GM18517 (cell line): ENCODE measurements around the gene MACROH2A1.
"Not testable (repeated sequence)": the region's sequence is repeated elsewhere in the genome, so short reads cannot be mapped to it uniquely, and the experiment has no call there.

Experiments
- ATAC-seq: cut with Tn5 transposase; IDR thresholded peaks from one replicate; pipeline ENCODE4 v1.9.1; 2021; ENCODE audit warnings: mild to moderate bottlenecking, moderate library complexity; ENCODE audit not compliant: unreplicated experiment

MACROH2A1 gene

GRCh38 chr5:135379046-135379654 lies 19.9 kb downstream of the MACROH2A1 start:
- ATAC-seq, result no peak

GRCh38 chr5:135377751-135378680 lies 21.0 kb downstream of the MACROH2A1 start:
- no peak for ATAC-seq

GRCh38 chr5:135376961-135377624 lies 21.9 kb downstream of the MACROH2A1 start:
- ATAC-seq, result no peak

- no peak for ATAC-seq
Observed at GRCh38 chr5:135375040-135375793, 23.8 kb downstream of the MACROH2A1 start.

GRCh38 chr5:135373736-135374515 lies 25.1 kb downstream of the MACROH2A1 start:
- ATAC-seq, result no peak

GRCh38 chr5:135372654-135373381 lies 26.2 kb downstream of the MACROH2A1 start:
- ATAC-seq, result no peak

- no peak for ATAC-seq
Observed at GRCh38 chr5:135371622-135372232, 27.3 kb downstream of the MACROH2A1 start.

- no peak for ATAC-seq
Observed at GRCh38 chr5:135369952-135370351, 29.1 kb downstream of the MACROH2A1 start.

- no peak for ATAC-seq
Observed at GRCh38 chr5:135367554-135367953, 31.5 kb downstream of the MACROH2A1 start.

GRCh38 chr5:135367076-135367475 lies 32.0 kb downstream of the MACROH2A1 start:
- no peak for ATAC-seq

GRCh38 chr5:135365281-135365680 lies 33.8 kb downstream of the MACROH2A1 start:
- no peak for ATAC-seq

- ATAC-seq, result no peak
Observed at GRCh38 chr5:135364421-135365262, 34.4 kb downstream of the MACROH2A1 start.

GRCh38 chr5:135363342-135363741 lies 35.7 kb downstream of the MACROH2A1 start:
- ATAC-seq, result not testable (repeated sequence)

- no peak for ATAC-seq
Observed at GRCh38 chr5:135362102-135362501, 36.9 kb downstream of the MACROH2A1 start.

- no peak for ATAC-seq
Observed at GRCh38 chr5:135360278-135361274, 38.5 kb downstream of the MACROH2A1 start.

- no peak for ATAC-seq
Observed at GRCh38 chr5:135359374-135360165, 39.5 kb downstream of the MACROH2A1 start.
